KMS-11 (cell line): ENCODE measurements around the gene PEA15.

Experiments
- H2AFZ ChIP-seq: fragments of 200-600 bp; sonication (generic); 2 replicates; pipeline ENCODE4 v1.6.1; 2016; ENCODE audit warnings: antibody characterized with exemption, mixed run types, low read depth
- H3K27ac ChIP-seq: fragments of 200-600 bp; sonication (generic); 2 replicates; pipeline ENCODE4 v1.6.1; 2016; ENCODE audit warnings: mild to moderate bottlenecking, mixed run types
- H3K27me3 ChIP-seq: fragments of 200-600 bp; sonication (generic); 2 replicates; pipeline ENCODE4 v1.6.1; 2017; ENCODE audit warnings: mild to moderate bottlenecking, low read depth, mixed run types, moderate library complexity; ENCODE audit not compliant: insufficient read depth
- H3K36me3 ChIP-seq: fragments of 200-600 bp; sonication (generic); 2 replicates; pipeline ENCODE4 v1.6.1; 2017; ENCODE audit warnings: mild to moderate bottlenecking, mixed run types; ENCODE audit not compliant: insufficient read depth
- H3K4me1 ChIP-seq: fragments of 200-600 bp; sonication (generic); 2 replicates; pipeline ENCODE4 v1.6.1; 2016; ENCODE audit warnings: mild to moderate bottlenecking, low read depth, mixed run types; ENCODE audit not compliant: poor library complexity, severe bottlenecking
- H3K4me2 ChIP-seq: fragments of 200-600 bp; sonication (generic); 2 replicates; pipeline ENCODE4 v1.7.0; 2016; ENCODE audit warnings: mild to moderate bottlenecking, mixed run types
- H3K4me3 ChIP-seq: fragments of 200-600 bp; sonication (generic); IDR thresholded peaks from 2 replicates; pipeline ENCODE4 v1.6.1; 2017; ENCODE audit warnings: low read depth, low read length, mixed read lengths; ENCODE audit not compliant: insufficient read depth
- H3K79me2 ChIP-seq: fragments of 200-600 bp; sonication (generic); 2 replicates; pipeline ENCODE4 v1.6.1; 2016; ENCODE audit warnings: low read depth, mixed run types; ENCODE audit not compliant: insufficient read depth
- H3K9ac ChIP-seq: fragments of 200-600 bp; sonication (generic); 2 replicates; pipeline ENCODE4 v1.6.1; 2016; ENCODE audit warnings: mild to moderate bottlenecking, mixed run types
- H4K20me1 ChIP-seq: fragments of 200-600 bp; sonication (generic); 2 replicates; pipeline ENCODE4 v1.6.1; 2016; ENCODE audit warnings: mild to moderate bottlenecking, mixed run types; ENCODE audit not compliant: insufficient read depth
- TF ChIP-seq, protein P1 (sequence below): fragments of 200-600 bp; sonication (generic); conservative IDR thresholded peaks from 2 replicates; pipeline ENCODE4 v1.6.1; 2017; ENCODE audit warnings: low read depth, mild to moderate bottlenecking, antibody characterized with exemption, low read length, moderate library complexity, mixed read lengths

The PEA15 gene

DNA sequence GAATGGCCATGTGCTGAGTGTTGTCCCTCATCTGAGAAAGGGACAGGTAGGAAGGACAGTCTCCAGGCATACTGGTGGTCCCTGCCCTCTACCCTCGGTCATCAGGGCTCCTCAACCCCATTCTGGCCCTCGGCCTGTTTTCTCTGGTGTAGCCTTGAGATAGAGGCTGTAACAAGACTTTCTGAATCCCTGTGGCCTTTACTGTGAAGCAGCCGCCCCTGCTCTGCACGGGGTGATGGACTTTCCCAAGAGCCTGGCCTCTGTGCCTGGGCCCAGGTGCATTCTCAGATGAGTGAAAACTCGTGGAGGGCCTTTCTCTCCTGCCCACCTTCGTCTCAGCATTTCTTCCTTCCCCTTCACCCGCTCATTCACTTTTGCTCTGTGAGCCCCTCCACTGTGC is 17.8 kb upstream of the PEA15 start:
- Histone ChIP-seq H3K4me3 (no peak overlapping the region), H3K4me1 (no peaks in the 10 kb centered on the region), H3K27ac (no peak overlapping the region), H3K4me2 (no peak overlapping the region), H4K20me1 (no peaks in the 10 kb centered on the region), H3K9ac (no peak overlapping the region), H2AFZ (peak overlapping the region; percentile 2; the same call in 1 of the 2 replicates), H3K79me2 (no peaks in the 10 kb centered on the region), H3K36me3 (no peaks in the 10 kb centered on the region), H3K27me3 (no peaks in the 10 kb centered on the region)
- TF ChIP-seq, protein P1, sequence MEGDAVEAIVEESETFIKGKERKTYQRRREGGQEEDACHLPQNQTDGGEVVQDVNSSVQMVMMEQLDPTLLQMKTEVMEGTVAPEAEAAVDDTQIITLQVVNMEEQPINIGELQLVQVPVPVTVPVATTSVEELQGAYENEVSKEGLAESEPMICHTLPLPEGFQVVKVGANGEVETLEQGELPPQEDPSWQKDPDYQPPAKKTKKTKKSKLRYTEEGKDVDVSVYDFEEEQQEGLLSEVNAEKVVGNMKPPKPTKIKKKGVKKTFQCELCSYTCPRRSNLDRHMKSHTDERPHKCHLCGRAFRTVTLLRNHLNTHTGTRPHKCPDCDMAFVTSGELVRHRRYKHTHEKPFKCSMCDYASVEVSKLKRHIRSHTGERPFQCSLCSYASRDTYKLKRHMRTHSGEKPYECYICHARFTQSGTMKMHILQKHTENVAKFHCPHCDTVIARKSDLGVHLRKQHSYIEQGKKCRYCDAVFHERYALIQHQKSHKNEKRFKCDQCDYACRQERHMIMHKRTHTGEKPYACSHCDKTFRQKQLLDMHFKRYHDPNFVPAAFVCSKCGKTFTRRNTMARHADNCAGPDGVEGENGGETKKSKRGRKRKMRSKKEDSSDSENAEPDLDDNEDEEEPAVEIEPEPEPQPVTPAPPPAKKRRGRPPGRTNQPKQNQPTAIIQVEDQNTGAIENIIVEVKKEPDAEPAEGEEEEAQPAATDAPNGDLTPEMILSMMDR = no peak

DNA sequence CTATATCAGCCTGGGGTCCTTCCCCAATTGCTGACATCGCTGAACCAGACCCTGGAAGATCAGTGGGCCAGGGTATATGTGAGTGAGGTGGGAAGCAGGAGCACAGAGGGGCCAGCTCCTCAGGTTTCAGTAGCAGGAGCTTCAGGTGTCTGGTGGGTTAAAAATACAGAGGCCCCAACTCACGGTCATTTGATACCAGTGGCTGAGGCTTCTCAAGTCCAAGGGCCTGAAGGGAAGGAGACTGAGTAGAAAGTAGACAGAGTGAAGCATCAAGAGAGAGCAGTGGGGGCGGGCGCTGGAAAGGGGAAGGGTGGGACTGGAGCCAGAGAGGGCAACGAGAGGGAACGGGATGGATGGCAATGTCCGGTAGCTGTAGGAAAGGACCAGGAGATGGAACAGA is 16.8 kb upstream of the PEA15 start:
- H3K79me2 ChIP-seq = no peaks in the 10 kb centered on the region
- H3K9ac ChIP-seq = no peak overlapping the region
- TF ChIP-seq, protein P1 = no peak
- peaks cover 8% of the 10 kb centered on the region for H3K4me1 ChIP-seq
- no peak overlapping the region for H3K4me2 ChIP-seq
- no peaks in the 10 kb centered on the region for H3K36me3 ChIP-seq
- no peaks in the 10 kb centered on the region for H4K20me1 ChIP-seq
- no peaks in the 10 kb centered on the region for H3K27me3 ChIP-seq
- H3K27ac ChIP-seq = no peak overlapping the region
- no peak overlapping the region for H2AFZ ChIP-seq
- H3K4me3 ChIP-seq = no peak overlapping the region

DNA sequence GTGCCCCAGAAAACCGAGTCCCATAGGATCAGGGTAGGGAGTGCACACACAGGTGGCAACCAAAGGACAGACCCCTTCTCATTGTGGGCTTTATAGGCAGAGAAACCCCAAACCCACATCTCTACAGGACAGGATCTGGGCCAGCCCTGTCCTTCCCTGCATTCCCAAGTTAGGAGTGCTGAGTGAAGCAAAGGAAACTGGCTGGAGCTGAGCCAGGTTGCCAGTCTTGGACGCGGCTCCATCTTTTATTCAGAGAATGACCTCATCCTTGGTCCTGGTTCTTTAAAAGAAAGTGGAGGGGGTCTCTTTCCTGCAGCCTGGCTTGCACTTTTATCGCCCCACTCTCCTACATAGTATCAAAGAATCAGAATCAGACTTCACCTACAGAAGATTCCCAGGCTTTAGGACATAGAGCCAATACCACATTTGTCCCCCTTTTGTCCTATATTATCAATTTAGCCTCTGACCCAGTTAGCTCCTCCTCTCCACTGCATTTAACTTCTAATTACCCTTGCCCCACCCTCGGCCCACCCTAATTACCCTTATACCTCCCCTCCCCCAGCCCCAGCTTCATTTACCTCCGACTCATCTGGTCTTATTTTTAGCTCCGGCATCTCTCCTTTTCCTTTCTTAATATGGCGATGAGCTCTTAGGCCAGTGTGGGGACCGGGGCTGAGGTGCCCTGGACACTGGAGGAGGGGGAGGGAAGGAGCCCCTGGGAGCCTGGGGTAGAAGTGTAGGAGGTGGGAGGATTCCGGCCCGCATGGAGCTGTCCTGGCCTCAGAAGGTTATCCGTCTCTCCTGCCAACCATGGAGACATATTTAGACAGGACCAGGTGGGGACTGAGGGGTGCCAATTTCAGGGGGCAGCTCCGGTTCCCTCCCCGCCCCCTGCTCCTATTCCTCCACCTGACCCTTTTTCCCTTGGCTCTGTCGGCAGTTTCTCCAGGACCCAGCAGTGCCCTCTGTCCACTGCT is 15.2 kb upstream of the PEA15 start, which contains the start of gene CASQ1:
Gene CASQ1 (plus strand): TSS at position 927 of the 977 bp plus-strand sequence. CDS start 177 bp downstream, outside the sequence.
- no peaks in the 10 kb centered on the region for H3K27me3 ChIP-seq
- no peak within 1 kb of the TSS for H3K9ac ChIP-seq
- no peak within 1 kb of the TSS for H3K4me2 ChIP-seq
- no peak within 1 kb of the TSS for H2AFZ ChIP-seq
- peaks cover 13% of the 10 kb centered on the region for H3K4me1 ChIP-seq
- no peaks in the 10 kb centered on the region for H4K20me1 ChIP-seq
- H3K36me3 ChIP-seq = no peaks in the 10 kb centered on the region
- TF ChIP-seq, protein P1 = no peak
- H3K79me2 ChIP-seq = no peaks in the 10 kb centered on the region
- no peak within 1 kb of the TSS for H3K27ac ChIP-seq
- no peak within 1 kb of the TSS for H3K4me3 ChIP-seq

DNA sequence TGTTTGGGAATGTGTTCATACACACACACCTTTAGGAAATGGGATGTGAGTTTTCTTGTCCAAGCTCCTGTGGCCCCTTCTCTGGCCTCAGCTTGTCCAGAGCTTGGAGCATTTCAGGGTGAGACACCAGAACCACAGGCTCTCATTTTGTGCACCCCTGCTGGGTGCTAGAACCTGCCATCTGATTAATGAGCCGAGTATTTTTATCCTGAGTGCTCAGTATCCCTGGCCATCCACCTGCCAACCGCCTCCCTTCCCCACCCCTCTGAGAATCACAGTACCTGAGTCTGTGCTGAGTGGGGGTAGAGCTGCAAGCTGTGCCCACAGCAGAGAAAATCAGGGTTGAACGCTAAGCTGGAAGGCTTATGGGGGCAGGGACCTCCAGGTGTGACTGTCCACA is 13.4 kb upstream of the PEA15 start:
- TF ChIP-seq, protein P1 = no peak
- Histone ChIP-seq H3K4me3 (no peak overlapping the region), H3K79me2 (no peaks in the 10 kb centered on the region), H3K4me2 (no peak overlapping the region), H3K4me1 (peaks cover 31% of the 10 kb centered on the region), H4K20me1 (no peaks in the 10 kb centered on the region), H3K9ac (no peak overlapping the region), H2AFZ (no peak overlapping the region), H3K36me3 (no peaks in the 10 kb centered on the region), H3K27me3 (no peaks in the 10 kb centered on the region), H3K27ac (no peak overlapping the region)
